ENCODE data around the gene WAS. TPM values are rescaled to one million over a fixed set of nuclear protein-coding genes. Genes with fewer than 3 reads are reported as not detected.

The WAS gene
- polyA plus RNA-seq, 2 of the 4 experiments (the other 2 are of a cell fraction), result 0.05 to 0.44 TPM

DNA sequence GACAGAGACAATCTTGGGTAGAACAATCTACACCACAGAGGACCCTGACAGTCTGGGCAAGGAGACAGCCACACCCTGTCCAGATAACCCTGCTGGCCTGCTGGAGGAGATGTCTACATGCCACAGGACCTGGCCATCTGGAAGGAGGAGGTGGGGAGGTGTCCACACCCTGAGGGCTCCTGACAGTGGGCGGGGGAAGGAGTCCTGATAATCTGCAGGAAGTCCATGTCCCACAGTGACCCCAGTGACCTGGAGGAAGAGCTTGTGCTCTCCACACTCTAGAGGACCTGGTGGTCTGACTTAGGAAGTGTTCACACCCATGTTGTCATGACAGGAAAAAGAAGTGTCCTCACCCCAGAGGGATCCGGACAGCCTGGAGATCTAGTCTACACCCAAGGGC is 18.4 kb downstream of the WAS start:
- no peak for TF ChIP-seq GATA3 (IDR thresholded peaks at IDR 0.05; ENCODE audit: borderline replicate concordance)
- no peak for TF ChIP-seq JUN (IDR thresholded peaks at IDR 0.05)
- no peak for TF ChIP-seq RNF2 (IDR thresholded peaks at IDR 0.05; ENCODE audit: borderline replicate concordance, low read depth)
- no peak for TF ChIP-seq MAFK (IDR thresholded peaks at IDR 0.05; ENCODE audit: partially characterized antibody)
- POLR2A ChIA-PET, result no interaction called here
- Histone ChIP-seq H3K27ac (no peak overlapping the region), H3K9me3 (no peaks in the 10 kb centered on the region), H3K4me1 (peaks cover 8% of the 10 kb centered on the region; the same call in 1 of the 3 replicates), H3K4me3 (no peak overlapping the region), H3K4me2 (no peak overlapping the region)
- DNase-seq (ENCODE audit: low read depth in 1 of 2, low spot score in 1 of 2) (no peak), FAIRE-seq (no peak), ATAC-seq (no peak)
- CTCF ChIA-PET, result no interaction called here
- WGBS (ENCODE audit: missing lambda C conversion rate), result no CpG with 5 or more reads among the region's 2 CpGs

DNA sequence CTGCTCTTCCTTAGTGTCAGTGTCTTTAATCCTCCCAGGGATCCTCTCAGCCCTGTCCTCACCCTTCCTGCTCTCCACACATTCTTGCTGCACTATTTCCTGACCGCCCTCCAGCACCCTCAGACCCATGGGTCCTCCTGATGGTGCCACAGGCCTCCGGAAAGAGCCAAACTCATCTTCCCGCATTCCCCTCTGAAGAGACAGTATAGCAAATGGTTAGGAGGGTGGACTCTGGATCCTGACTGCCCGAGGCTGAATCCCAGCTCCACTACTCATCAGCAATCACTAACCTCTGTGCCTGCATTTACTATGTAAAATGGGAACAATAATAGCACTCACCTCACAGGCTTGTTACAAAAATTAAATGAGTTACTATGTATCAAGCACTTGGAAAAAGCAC is 19.1 kb downstream of the WAS start:
- no peak overlapping the region for H3K27ac ChIP-seq
- no peaks in the 10 kb centered on the region for H3K9me3 ChIP-seq
- POLR2A ChIA-PET, result no interaction called here
- 77% methylated on average over 4 of the region's 4 CpGs for WGBS (ENCODE audit: missing lambda C conversion rate)
- no peak for TF ChIP-seq NPAS2 (CRISPR knock-in tag; IDR thresholded peaks at IDR 0.05; ENCODE audit: borderline replicate concordance)
- TF ChIP-seq HOXB5 (CRISPR knock-in tag; IDR thresholded peaks at IDR 0.05), result no peak
- TF ChIP-seq, protein P1, sequence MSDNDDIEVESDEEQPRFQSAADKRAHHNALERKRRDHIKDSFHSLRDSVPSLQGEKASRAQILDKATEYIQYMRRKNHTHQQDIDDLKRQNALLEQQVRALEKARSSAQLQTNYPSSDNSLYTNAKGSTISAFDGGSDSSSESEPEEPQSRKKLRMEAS (IDR thresholded peaks at IDR 0.05), result no peak
- TF ChIP-seq, protein P2, sequence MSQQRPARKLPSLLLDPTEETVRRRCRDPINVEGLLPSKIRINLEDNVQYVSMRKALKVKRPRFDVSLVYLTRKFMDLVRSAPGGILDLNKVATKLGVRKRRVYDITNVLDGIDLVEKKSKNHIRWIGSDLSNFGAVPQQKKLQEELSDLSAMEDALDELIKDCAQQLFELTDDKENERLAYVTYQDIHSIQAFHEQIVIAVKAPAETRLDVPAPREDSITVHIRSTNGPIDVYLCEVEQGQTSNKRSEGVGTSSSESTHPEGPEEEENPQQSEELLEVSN (IDR thresholded peaks at IDR 0.05; ENCODE audit: borderline replicate concordance, low read depth), result no peak
- no peak for TF ChIP-seq RARB (CRISPR knock-in tag; IDR thresholded peaks at IDR 0.05)
- no peak for TF ChIP-seq HDAC2 (IDR thresholded peaks at IDR 0.05)
- no peak for TF ChIP-seq TFCP2L1 (CRISPR knock-in tag; IDR thresholded peaks at IDR 0.05)
- TF ChIP-seq EP300 (IDR thresholded peaks at IDR 0.05), result no peak
- no peak for TF ChIP-seq JUN (IDR thresholded peaks at IDR 0.05)
- TF ChIP-seq NR3C1 (IDR thresholded peaks at IDR 0.05), result no peak
- no peak for TF ChIP-seq SREBF2 (IDR thresholded peaks at IDR 0.05)
- TF ChIP-seq ESRRA (IDR thresholded peaks at IDR 0.05; ENCODE audit: borderline replicate concordance, low read length), result no peak
- CTCF ChIA-PET, result no interaction called here
- DNase-seq (ENCODE audit: low read depth in 1 of 2, low spot score in 1 of 2) (no peak), ATAC-seq (no peak), FAIRE-seq (peak; percentile 74)
- H3K4me1 ChIP-seq, result peaks cover 8% of the 10 kb centered on the region; the same call in 1 of the 3 replicates
- no peak overlapping the region for H3K4me3 ChIP-seq
- no peak overlapping the region for H3K4me2 ChIP-seq

DNA sequence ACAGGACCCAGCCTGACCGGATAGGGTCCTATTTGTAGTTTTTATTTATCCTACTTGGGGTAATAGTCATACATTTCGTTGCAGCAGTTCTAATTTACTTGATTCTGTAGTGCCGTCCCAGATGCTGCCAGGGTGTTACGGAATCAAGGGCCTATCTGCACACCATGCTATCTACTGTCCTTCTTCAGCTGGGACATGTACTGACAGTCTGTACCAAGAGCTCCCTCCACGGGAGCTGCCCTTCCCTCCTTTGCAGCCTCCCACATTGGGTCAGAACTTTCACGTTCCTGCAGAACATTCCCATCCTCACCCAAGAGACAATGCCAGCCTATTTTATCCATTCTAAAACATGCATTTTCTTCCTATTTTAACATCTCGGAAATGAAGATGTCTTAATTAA is 19.6 kb downstream of the WAS start:
- CTCF ChIA-PET, result no interaction called here
- DNase-seq (ENCODE audit: low read depth in 1 of 2, low spot score in 1 of 2) (no peak), FAIRE-seq (peak; percentile 76), ATAC-seq (no peak)
- POLR2A ChIA-PET, result no interaction called here
- Histone ChIP-seq H3K27ac (no peak overlapping the region), H3K4me1 (peaks cover 8% of the 10 kb centered on the region; the same call in 1 of the 3 replicates), H3K4me3 (no peak overlapping the region), H3K4me2 (no peak overlapping the region), H3K9me3 (no peaks in the 10 kb centered on the region)
- WGBS (ENCODE audit: missing lambda C conversion rate), result 92% methylated on average over 7 of the region's 7 CpGs
- no peak for TF ChIP-seq TFCP2L1 (CRISPR knock-in tag; IDR thresholded peaks at IDR 0.05)
- TF ChIP-seq, protein P3, sequence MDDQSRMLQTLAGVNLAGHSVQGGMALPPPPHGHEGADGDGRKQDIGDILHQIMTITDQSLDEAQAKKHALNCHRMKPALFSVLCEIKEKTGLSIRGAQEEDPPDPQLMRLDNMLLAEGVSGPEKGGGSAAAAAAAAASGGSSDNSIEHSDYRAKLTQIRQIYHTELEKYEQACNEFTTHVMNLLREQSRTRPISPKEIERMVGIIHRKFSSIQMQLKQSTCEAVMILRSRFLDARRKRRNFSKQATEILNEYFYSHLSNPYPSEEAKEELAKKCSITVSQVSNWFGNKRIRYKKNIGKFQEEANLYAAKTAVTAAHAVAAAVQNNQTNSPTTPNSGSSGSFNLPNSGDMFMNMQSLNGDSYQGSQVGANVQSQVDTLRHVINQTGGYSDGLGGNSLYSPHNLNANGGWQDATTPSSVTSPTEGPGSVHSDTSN (IDR thresholded peaks at IDR 0.05), result no peak
- no peak for TF ChIP-seq SREBF2 (IDR thresholded peaks at IDR 0.05)
- no peak for TF ChIP-seq MAFK (IDR thresholded peaks at IDR 0.05; ENCODE audit: partially characterized antibody)
- TF ChIP-seq RCOR1 (IDR thresholded peaks at IDR 0.05; ENCODE audit: low read depth, low read length), result no peak
- TF ChIP-seq, protein P4, sequence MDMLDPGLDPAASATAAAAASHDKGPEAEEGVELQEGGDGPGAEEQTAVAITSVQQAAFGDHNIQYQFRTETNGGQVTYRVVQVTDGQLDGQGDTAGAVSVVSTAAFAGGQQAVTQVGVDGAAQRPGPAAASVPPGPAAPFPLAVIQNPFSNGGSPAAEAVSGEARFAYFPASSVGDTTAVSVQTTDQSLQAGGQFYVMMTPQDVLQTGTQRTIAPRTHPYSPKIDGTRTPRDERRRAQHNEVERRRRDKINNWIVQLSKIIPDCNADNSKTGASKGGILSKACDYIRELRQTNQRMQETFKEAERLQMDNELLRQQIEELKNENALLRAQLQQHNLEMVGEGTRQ (IDR thresholded peaks at IDR 0.05), result no peak
- no peak for TF ChIP-seq NR3C1 (IDR thresholded peaks at IDR 0.05)
- TF ChIP-seq BHLHE40 (IDR thresholded peaks at IDR 0.05; ENCODE audit: low read depth, low read length), result no peak
- no peak for TF ChIP-seq EHF (CRISPR knock-in tag; IDR thresholded peaks at IDR 0.05)
- no peak for TF ChIP-seq KDM5A (IDR thresholded peaks at IDR 0.05)
- no peak for TF ChIP-seq GATA3 (IDR thresholded peaks at IDR 0.05; ENCODE audit: borderline replicate concordance)
- TF ChIP-seq FOXS1 (CRISPR knock-in tag; IDR thresholded peaks at IDR 0.05), result no peak
- no peak for TF ChIP-seq EP300 (IDR thresholded peaks at IDR 0.05)
- TF ChIP-seq ZNF302 (CRISPR knock-in tag; IDR thresholded peaks at IDR 0.05), result no peak
- no peak for TF ChIP-seq FOSB (CRISPR knock-in tag; IDR thresholded peaks at IDR 0.05)
- TF ChIP-seq, protein P5, sequence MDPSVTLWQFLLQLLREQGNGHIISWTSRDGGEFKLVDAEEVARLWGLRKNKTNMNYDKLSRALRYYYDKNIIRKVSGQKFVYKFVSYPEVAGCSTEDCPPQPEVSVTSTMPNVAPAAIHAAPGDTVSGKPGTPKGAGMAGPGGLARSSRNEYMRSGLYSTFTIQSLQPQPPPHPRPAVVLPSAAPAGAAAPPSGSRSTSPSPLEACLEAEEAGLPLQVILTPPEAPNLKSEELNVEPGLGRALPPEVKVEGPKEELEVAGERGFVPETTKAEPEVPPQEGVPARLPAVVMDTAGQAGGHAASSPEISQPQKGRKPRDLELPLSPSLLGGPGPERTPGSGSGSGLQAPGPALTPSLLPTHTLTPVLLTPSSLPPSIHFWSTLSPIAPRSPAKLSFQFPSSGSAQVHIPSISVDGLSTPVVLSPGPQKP (IDR thresholded peaks at IDR 0.05; ENCODE audit: low read depth, low read length), result no peak
- TF ChIP-seq, protein P6, sequence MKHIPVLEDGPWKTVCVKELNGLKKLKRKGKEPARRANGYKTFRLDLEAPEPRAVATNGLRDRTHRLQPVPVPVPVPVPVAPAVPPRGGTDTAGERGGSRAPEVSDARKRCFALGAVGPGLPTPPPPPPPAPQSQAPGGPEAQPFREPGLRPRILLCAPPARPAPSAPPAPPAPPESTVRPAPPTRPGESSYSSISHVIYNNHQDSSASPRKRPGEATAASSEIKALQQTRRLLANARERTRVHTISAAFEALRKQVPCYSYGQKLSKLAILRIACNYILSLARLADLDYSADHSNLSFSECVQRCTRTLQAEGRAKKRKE (CRISPR knock-in tag; IDR thresholded peaks at IDR 0.05; ENCODE audit: low read depth), result no peak
- no peak for TF ChIP-seq HDAC2 (IDR thresholded peaks at IDR 0.05)
- no peak for TF ChIP-seq MYC (IDR thresholded peaks at IDR 0.05; ENCODE audit: borderline replicate concordance, low read length)
- TF ChIP-seq RFX5 (IDR thresholded peaks at IDR 0.05), result no peak

All from A549 (cell line).